Astrocyte (in vitro differentiated cells and primary cell): ENCODE data around the gene SHCBP1L. TPM values are rescaled to one million over a fixed set of nuclear protein-coding genes. Genes with fewer than 3 reads are reported as not detected.

Source experiments
- DNase-seq: peaks from one replicate; pipeline ENCODE4 v3.0.0-alpha.2; 2010; ENCODE audit warnings: low read depth
- FAIRE-seq: peaks from 2 replicates; lab custom pipeline; 2011; peaks lifted over from hg19 to GRCh38; lab: Jason Lieb, UNC
- H2AFZ ChIP-seq: 2 replicates; pipeline ENCODE4 v1.6.0; 2012; ENCODE audit warnings: low read depth, low read length, inconsistent platforms
- H3K27ac ChIP-seq: 2 replicates; pipeline ENCODE4 v1.5.1; 2011; ENCODE audit warnings: low read depth, low read length, inconsistent platforms
- H3K27me3 ChIP-seq: 2 replicates; pipeline ENCODE4 v1.6.0; 2011; ENCODE audit warnings: low read length, inconsistent platforms; ENCODE audit not compliant: insufficient read depth
- H3K36me3 ChIP-seq: 2 replicates; pipeline ENCODE4 v1.5.1; 2011; ENCODE audit warnings: low read length, inconsistent platforms; ENCODE audit not compliant: insufficient read depth
- H3K4me1 ChIP-seq: 2 replicates; pipeline ENCODE4 v1.5.1; 2011; ENCODE audit warnings: low read length, inconsistent platforms; ENCODE audit not compliant: insufficient read depth
- H3K4me2 ChIP-seq: 2 replicates; pipeline ENCODE4 v1.6.0; 2012; ENCODE audit warnings: low read length, inconsistent platforms
- H3K4me3 ChIP-seq: 2 replicates; pipeline ENCODE4 v1.5.1; 2011; ENCODE audit warnings: low read depth, mild to moderate bottlenecking, low read length, inconsistent platforms; ENCODE audit not compliant: insufficient read depth
- H3K79me2 ChIP-seq: 2 replicates; pipeline ENCODE4 v1.6.0; 2012; ENCODE audit warnings: mild to moderate bottlenecking, low read length, inconsistent platforms; ENCODE audit not compliant: insufficient read depth
- H3K9ac ChIP-seq: 2 replicates; pipeline ENCODE4 v1.6.0; 2012; ENCODE audit warnings: mild to moderate bottlenecking, low read length, inconsistent platforms
- H3K9me3 ChIP-seq: 2 replicates; pipeline ENCODE4 v1.5.1; 2012; ENCODE audit warnings: low read depth, mild to moderate bottlenecking, low read length, inconsistent platforms; ENCODE audit not compliant: insufficient read depth
- H4K20me1 ChIP-seq: 2 replicates; pipeline ENCODE4 v1.6.0; 2012; ENCODE audit warnings: low read length, inconsistent platforms; ENCODE audit not compliant: insufficient read depth
- H3K27ac Mint-ChIP-seq: one replicate; pipeline ENCODE4 v1.8.0; 2021; ENCODE audit warnings: mild to moderate bottlenecking, mixed read lengths; ENCODE audit not compliant: unreplicated experiment
- H3K27me3 Mint-ChIP-seq: one replicate; pipeline ENCODE4 v1.8.0; 2021; ENCODE audit warnings: low read depth, mixed read lengths; ENCODE audit not compliant: unreplicated experiment
- H3K36me3 Mint-ChIP-seq: one replicate; pipeline ENCODE4 v1.8.0; 2021; ENCODE audit warnings: low read depth, mixed read lengths; ENCODE audit not compliant: unreplicated experiment
- H3K4me1 Mint-ChIP-seq: one replicate; pipeline ENCODE4 v1.8.0; 2021; ENCODE audit warnings: low read depth, mixed read lengths; ENCODE audit not compliant: unreplicated experiment
- H3K4me3 Mint-ChIP-seq: one replicate; pipeline ENCODE4 v1.8.0; 2021; ENCODE audit warnings: mild to moderate bottlenecking, moderate library complexity, mixed read lengths; ENCODE audit not compliant: unreplicated experiment
- H3K9me3 Mint-ChIP-seq: one replicate; pipeline ENCODE4 v1.8.0; 2021; ENCODE audit warnings: mild to moderate bottlenecking, mixed read lengths; ENCODE audit not compliant: unreplicated experiment
- CTCF ChIP-seq: IDR thresholded peaks from 2 replicates; pipeline ENCODE4 v1.5.1; 2011; ENCODE audit warnings: low read depth, mild to moderate bottlenecking, inconsistent platforms, low read length, moderate library complexity; ENCODE audit not compliant: insufficient read depth
- EZH2 ChIP-seq: IDR thresholded peaks from 2 replicates; pipeline ENCODE4 v1.6.1; 2012; ENCODE audit warnings: mild to moderate bottlenecking, low read length, inconsistent platforms; ENCODE audit not compliant: insufficient read depth
- total RNA-seq: library from RNA; stranded (reverse); gene quantifications from 2 replicates; pipeline ENCODE4 v1.2.1, GENCODE V29; 2021

Gene SHCBP1L
- total RNA-seq, 1 donor from 2014 or later: not detected

- no peaks in the 10 kb centered on the region for H3K79me2 ChIP-seq
- H4K20me1 ChIP-seq: no peaks in the 10 kb centered on the region
- H3K36me3 Mint-ChIP-seq: no peaks in the 10 kb centered on the region
- no peak for FAIRE-seq
- no peak overlapping the region for H3K9ac ChIP-seq
- no peaks in the 10 kb centered on the region for H3K27me3 ChIP-seq
- no peaks in the 10 kb centered on the region for H3K9me3 Mint-ChIP-seq
- no peak overlapping the region for H3K27ac ChIP-seq
- no peak overlapping the region for H3K4me3 Mint-ChIP-seq
- no peaks in the 10 kb centered on the region for H3K9me3 ChIP-seq
- no peaks in the 10 kb centered on the region for H3K4me1 ChIP-seq
- H3K4me1 Mint-ChIP-seq: peaks cover 4% of the 10 kb centered on the region
- H3K36me3 ChIP-seq: no peaks in the 10 kb centered on the region
- H3K4me2 ChIP-seq: no peak overlapping the region
- no peak for TF ChIP-seq CTCF
- TF ChIP-seq EZH2: no peak
- DNase-seq: no peak
- H2AFZ ChIP-seq: no peak overlapping the region
- no peaks in the 10 kb centered on the region for H3K27me3 Mint-ChIP-seq
- H3K27ac Mint-ChIP-seq: no peak overlapping the region
- H3K4me3 ChIP-seq: no peak overlapping the region
These were observed 25.3 kb upstream of the SHCBP1L start for GRCh38 chr1:182978151-182978853.

GRCh38 chr1:182977480-182977879, 24.5 kb upstream of the SHCBP1L start:
- no peak overlapping the region for H2AFZ ChIP-seq
- no peaks in the 10 kb centered on the region for H3K27me3 ChIP-seq
- peaks cover 4% of the 10 kb centered on the region for H3K4me1 Mint-ChIP-seq
- H4K20me1 ChIP-seq: no peaks in the 10 kb centered on the region
- no peaks in the 10 kb centered on the region for H3K4me1 ChIP-seq
- no peak for DNase-seq
- H3K36me3 ChIP-seq: no peaks in the 10 kb centered on the region
- H3K9me3 Mint-ChIP-seq: no peaks in the 10 kb centered on the region
- H3K27me3 Mint-ChIP-seq: no peaks in the 10 kb centered on the region
- H3K4me3 ChIP-seq: no peak overlapping the region
- no peaks in the 10 kb centered on the region for H3K79me2 ChIP-seq
- H3K4me3 Mint-ChIP-seq: no peak overlapping the region
- H3K36me3 Mint-ChIP-seq: no peaks in the 10 kb centered on the region
- TF ChIP-seq CTCF (no peak), EZH2 (no peak)
- H3K4me2 ChIP-seq: no peak overlapping the region
- H3K9ac ChIP-seq: no peak overlapping the region
- H3K27ac ChIP-seq: no peak overlapping the region
- H3K27ac Mint-ChIP-seq: no peak overlapping the region
- no peaks in the 10 kb centered on the region for H3K9me3 ChIP-seq
- no peak for FAIRE-seq

GRCh38 chr1:182974506-182975191, 21.7 kb upstream of the SHCBP1L start:
- peak; percentile 45 for FAIRE-seq
- TF ChIP-seq EZH2: no peak
- no peak for TF ChIP-seq CTCF
- Histone ChIP-seq H3K4me1 (no peaks in the 10 kb centered on the region), H3K79me2 (no peaks in the 10 kb centered on the region), H3K9ac (no peak overlapping the region), H3K4me2 (no peak overlapping the region), H3K27ac (no peak overlapping the region), H3K4me3 (no peak overlapping the region), H3K9me3 (no peaks in the 10 kb centered on the region), H3K36me3 (no peaks in the 10 kb centered on the region), H2AFZ (no peak overlapping the region), H4K20me1 (no peaks in the 10 kb centered on the region), H3K27me3 (no peaks in the 10 kb centered on the region)
- H3K4me3 Mint-ChIP-seq: no peak overlapping the region
- no peak overlapping the region for H3K27ac Mint-ChIP-seq
- H3K36me3 Mint-ChIP-seq: no peaks in the 10 kb centered on the region
- peaks cover 4% of the 10 kb centered on the region for H3K4me1 Mint-ChIP-seq
- DNase-seq: no peak
- H3K27me3 Mint-ChIP-seq: no peaks in the 10 kb centered on the region
- H3K9me3 Mint-ChIP-seq: no peaks in the 10 kb centered on the region
